ENCODE results near the gene PDIA6. TPM values are rescaled to one million over a fixed set of nuclear protein-coding genes. Genes with fewer than 3 reads are reported as not detected.
"Not testable (repeated sequence)": the region's sequence is repeated elsewhere in the genome, so short reads cannot be mapped to it uniquely, and the experiment has no call there.

The PDIA6 gene
- total RNA-seq, 2 experiments from 2014 or later = 25.5 to 26.3 TPM

- no peak for ATAC-seq (ENCODE audit: poor library complexity)
- POLR2A ChIA-PET = no interaction called here
- H3K27me3 ChIP-seq (ENCODE audit: control insufficient read depth in 1 of 2, insufficient read depth in 2 of 2, low read length in 2 of 2) = no peaks in the 10 kb centered on the region
- TF ChIP-seq CTCF (IDR thresholded peaks at IDR 0.05) = no peak
- Mint-ChIP-seq H3K4me3 (no peak overlapping the region), H3K4me1 (ENCODE audit: low read depth) (no peaks in the 10 kb centered on the region), H3K9me3 (no peaks in the 10 kb centered on the region), H3K27me3 (no peaks in the 10 kb centered on the region), H3K36me3 (ENCODE audit: low read depth) (peaks cover 79% of the 10 kb centered on the region), H3K27ac (no peak overlapping the region)
- CTCF ChIA-PET = no interaction called here
- H3K4me3 ChIP-seq (ENCODE audit: low read length) = no peak overlapping the region
- no peak overlapping the region for H3K27ac ChIP-seq (ENCODE audit: low read depth in 1 of 2, low read length in 2 of 2)
- peaks cover 82% of the 10 kb centered on the region for H3K36me3 ChIP-seq (ENCODE audit: insufficient read depth, low read length)
- H3K9me3 ChIP-seq (ENCODE audit: control insufficient read depth in 1 of 2, insufficient read depth in 1 of 2, low read length in 2 of 2) = no peaks in the 10 kb centered on the region
- no peak for DNase-seq
- intact Hi-C loops (cut with DNase I, micrococcal nuclease) = no loop called here
- no peaks in the 10 kb centered on the region for H3K4me1 ChIP-seq (ENCODE audit: insufficient read depth, low read length)
These were observed 29.2 kb downstream of the PDIA6 start for GRCh38 chr2:10783421-10783820.

- H3K27ac ChIP-seq (ENCODE audit: low read depth in 1 of 2, low read length in 2 of 2) = no peak overlapping the region
- H3K36me3 Mint-ChIP-seq (ENCODE audit: low read depth) = peaks cover 62% of the 10 kb centered on the region
- ChIA-PET POLR2A (no interaction called here), CTCF (no interaction called here)
- H3K4me3 Mint-ChIP-seq = no peak overlapping the region
- H3K27me3 Mint-ChIP-seq = no peaks in the 10 kb centered on the region
- no peak overlapping the region for H3K4me3 ChIP-seq (ENCODE audit: low read length)
- no peak for TF ChIP-seq CTCF (IDR thresholded peaks at IDR 0.05)
- H3K4me1 Mint-ChIP-seq (ENCODE audit: low read depth) = no peaks in the 10 kb centered on the region
- intact Hi-C loops (cut with DNase I, micrococcal nuclease) = no loop called here
- H3K27ac Mint-ChIP-seq = no peak overlapping the region
- peaks cover 73% of the 10 kb centered on the region for H3K36me3 ChIP-seq (ENCODE audit: insufficient read depth, low read length)
- no peaks in the 10 kb centered on the region for H3K9me3 Mint-ChIP-seq
- H3K27me3 ChIP-seq (ENCODE audit: control insufficient read depth in 1 of 2, insufficient read depth in 2 of 2, low read length in 2 of 2) = no peaks in the 10 kb centered on the region
- no peaks in the 10 kb centered on the region for H3K4me1 ChIP-seq (ENCODE audit: insufficient read depth, low read length)
- no peak for DNase-seq
- no peak for ATAC-seq (ENCODE audit: poor library complexity)
- H3K9me3 ChIP-seq (ENCODE audit: control insufficient read depth in 1 of 2, insufficient read depth in 1 of 2, low read length in 2 of 2) = peaks cover 0 to 5% of the 10 kb centered on the region in 2 experiments
These were observed 30.8 kb downstream of the PDIA6 start for GRCh38 chr2:10781746-10782145.

GRCh38 chr2:10780821-10781220 is 31.8 kb downstream of the PDIA6 start:
- H3K27ac Mint-ChIP-seq; H3K27me3 Mint-ChIP-seq; H3K9me3 ChIP-seq (ENCODE audit: control insufficient read depth in 1 of 2, insufficient read depth in 1 of 2, low read length in 2 of 2); H3K4me3 Mint-ChIP-seq; H3K4me3 ChIP-seq (ENCODE audit: low read length); POLR2A ChIA-PET; H3K4me1 Mint-ChIP-seq (ENCODE audit: low read depth); DNase-seq; H3K4me1 ChIP-seq (ENCODE audit: insufficient read depth, low read length); H3K27me3 ChIP-seq (ENCODE audit: control insufficient read depth in 1 of 2, insufficient read depth in 2 of 2, low read length in 2 of 2); H3K9me3 Mint-ChIP-seq; CTCF ChIA-PET; H3K27ac ChIP-seq (ENCODE audit: low read depth in 1 of 2, low read length in 2 of 2); intact Hi-C loops (cut with DNase I, micrococcal nuclease); ATAC-seq (ENCODE audit: poor library complexity): not testable (repeated sequence)
- H3K36me3 ChIP-seq (ENCODE audit: insufficient read depth, low read length) = peaks cover 64% of the 10 kb centered on the region
- H3K36me3 Mint-ChIP-seq (ENCODE audit: low read depth) = peaks cover 53% of the 10 kb centered on the region

- H3K27me3 Mint-ChIP-seq = no peaks in the 10 kb centered on the region
These were observed 32.1 kb downstream of the PDIA6 start for GRCh38 chr2:10780491-10780820.

More at GRCh38 chr2:10780491-10780820, 32.1 kb downstream of the PDIA6 start:
- H3K27me3 ChIP-seq (ENCODE audit: control insufficient read depth in 1 of 2, insufficient read depth in 2 of 2, low read length in 2 of 2) = no peaks in the 10 kb centered on the region
- DNase-seq = no peak
- Mint-ChIP-seq H3K36me3 (ENCODE audit: low read depth) (peaks cover 49% of the 10 kb centered on the region), H3K9me3 (no peaks in the 10 kb centered on the region), H3K4me3 (no peak overlapping the region), H3K4me1 (ENCODE audit: low read depth) (no peaks in the 10 kb centered on the region), H3K27ac (no peak overlapping the region)
- no peak overlapping the region for H3K27ac ChIP-seq (ENCODE audit: low read depth in 1 of 2, low read length in 2 of 2)
- peaks cover 61% of the 10 kb centered on the region for H3K36me3 ChIP-seq (ENCODE audit: insufficient read depth, low read length)
- POLR2A ChIA-PET = no interaction called here
- no peak for ATAC-seq (ENCODE audit: poor library complexity)
- no peak for TF ChIP-seq CTCF (IDR thresholded peaks at IDR 0.05)
- no peaks in the 10 kb centered on the region for H3K4me1 ChIP-seq (ENCODE audit: insufficient read depth, low read length)
- peaks cover 0 to 5% of the 10 kb centered on the region in 2 experiments for H3K9me3 ChIP-seq (ENCODE audit: control insufficient read depth in 1 of 2, insufficient read depth in 1 of 2, low read length in 2 of 2)
- no peak overlapping the region for H3K4me3 ChIP-seq (ENCODE audit: low read length)
- CTCF ChIA-PET = no interaction called here
- intact Hi-C loops (cut with DNase I, micrococcal nuclease) = no loop called here
